Measurements from ENCODE around the gene MAGED2. TPM values are rescaled to one million over a fixed set of nuclear protein-coding genes. Genes with fewer than 3 reads are reported as not detected.
A peak's percentile ranks its signal among the peaks of the same experiment; 100 is the strongest.
"Not testable (repeated sequence)": the region's sequence is repeated elsewhere in the genome, so short reads cannot be mapped to it uniquely, and the experiment has no call there.

The MAGED2 gene
- 10 to 100 TPM; 64.4 to 78.0 (median 70.0) TPM for total RNA-seq

DNA sequence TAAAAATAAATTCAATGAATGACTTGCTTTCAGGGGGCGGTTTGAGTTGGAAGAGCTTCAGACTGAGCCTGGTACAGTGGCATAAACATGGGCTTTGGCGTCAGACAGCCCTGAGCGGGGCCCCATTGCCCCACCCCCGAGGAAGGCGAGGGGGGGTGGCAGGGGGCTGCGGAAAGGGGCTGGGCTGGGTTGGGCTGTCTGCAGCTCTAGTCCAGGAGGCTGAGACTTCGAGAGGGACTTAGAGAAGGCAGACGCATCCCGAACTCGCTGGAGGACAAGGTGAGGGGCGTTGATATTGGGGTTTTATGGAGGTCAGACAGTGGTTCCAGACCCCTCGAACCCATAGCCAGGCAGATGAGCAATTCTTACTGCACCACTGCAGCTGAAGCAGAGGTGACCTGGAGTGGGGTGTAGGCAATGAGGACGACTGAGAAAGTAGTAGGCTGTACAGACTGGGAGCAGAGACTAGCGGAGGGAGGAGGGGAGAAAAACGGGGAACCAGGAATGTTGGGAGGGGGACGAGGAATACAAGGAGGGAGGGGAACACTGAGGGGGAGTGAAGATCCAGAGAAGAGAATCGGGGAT lies at the start of gene MAGED2:
Gene MAGED2 (plus strand): TSS at position 222 of the 585 bp plus-strand sequence. CDS start 1,587 bp downstream, outside the sequence.
- 25% methylated on average over 17 of the region's 17 CpGs for WGBS
- DNase-seq (ENCODE audit: low spot score in 2 of 2) = no peak

DNA sequence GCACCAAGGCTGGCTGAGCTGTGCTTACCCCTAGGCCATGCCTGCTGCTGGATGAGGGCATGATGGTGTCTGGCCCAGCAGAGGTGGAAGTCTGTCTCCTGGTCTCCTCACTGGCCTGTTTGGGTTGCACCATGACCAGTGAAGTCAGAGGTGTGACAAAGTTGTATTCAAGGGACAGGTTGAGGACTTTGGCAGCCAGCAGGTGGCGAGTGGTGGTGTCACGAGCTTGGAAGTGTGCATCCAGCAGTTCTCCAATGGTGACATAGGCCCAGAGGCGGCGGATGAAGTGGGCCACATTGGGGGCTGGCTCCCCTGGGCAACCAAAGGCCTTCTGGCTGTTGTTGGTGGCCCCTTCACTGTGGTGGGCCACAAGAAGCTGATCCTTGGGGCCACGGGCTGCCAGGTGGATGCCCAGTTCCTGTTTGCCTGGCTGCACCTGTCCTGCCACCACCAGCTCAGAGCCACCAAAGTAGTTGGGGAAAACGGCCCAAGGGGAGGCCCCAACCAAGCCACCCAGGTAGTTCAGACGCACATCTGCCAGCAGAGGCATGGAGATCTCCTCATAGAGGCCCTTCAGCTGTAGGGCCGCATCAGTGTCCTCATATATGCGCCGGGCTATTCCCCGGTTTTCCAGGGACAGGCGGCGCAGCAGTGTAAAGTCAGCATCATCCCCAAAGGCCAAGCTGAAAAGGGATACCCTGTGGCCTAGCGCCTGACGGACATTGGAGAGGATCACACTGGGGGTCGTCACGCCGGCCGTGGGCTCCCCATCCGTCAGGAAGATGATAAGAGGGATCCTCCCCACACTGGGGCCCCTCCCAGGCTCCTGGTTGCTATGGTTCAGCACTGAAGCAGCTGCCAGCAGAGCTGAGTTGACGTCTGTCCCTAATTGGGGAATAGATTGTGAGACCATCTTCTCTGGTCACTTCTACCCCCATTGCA lies 49.2 kb upstream of the MAGED2 start:
- Histone ChIP-seq H3K9me3 (no peaks in the 10 kb centered on the region), H3K36me3 (no peaks in the 10 kb centered on the region), H3K4me3 (no peak overlapping the region), H3K27ac (no peak overlapping the region), H3K4me1 (no peaks in the 10 kb centered on the region), H3K27me3 (no peaks in the 10 kb centered on the region)
- WGBS = 84% methylated on average over 17 of the region's 21 CpGs
- no peak for DNase-seq (ENCODE audit: low spot score in 2 of 2)
- TF ChIP-seq, protein P1, sequence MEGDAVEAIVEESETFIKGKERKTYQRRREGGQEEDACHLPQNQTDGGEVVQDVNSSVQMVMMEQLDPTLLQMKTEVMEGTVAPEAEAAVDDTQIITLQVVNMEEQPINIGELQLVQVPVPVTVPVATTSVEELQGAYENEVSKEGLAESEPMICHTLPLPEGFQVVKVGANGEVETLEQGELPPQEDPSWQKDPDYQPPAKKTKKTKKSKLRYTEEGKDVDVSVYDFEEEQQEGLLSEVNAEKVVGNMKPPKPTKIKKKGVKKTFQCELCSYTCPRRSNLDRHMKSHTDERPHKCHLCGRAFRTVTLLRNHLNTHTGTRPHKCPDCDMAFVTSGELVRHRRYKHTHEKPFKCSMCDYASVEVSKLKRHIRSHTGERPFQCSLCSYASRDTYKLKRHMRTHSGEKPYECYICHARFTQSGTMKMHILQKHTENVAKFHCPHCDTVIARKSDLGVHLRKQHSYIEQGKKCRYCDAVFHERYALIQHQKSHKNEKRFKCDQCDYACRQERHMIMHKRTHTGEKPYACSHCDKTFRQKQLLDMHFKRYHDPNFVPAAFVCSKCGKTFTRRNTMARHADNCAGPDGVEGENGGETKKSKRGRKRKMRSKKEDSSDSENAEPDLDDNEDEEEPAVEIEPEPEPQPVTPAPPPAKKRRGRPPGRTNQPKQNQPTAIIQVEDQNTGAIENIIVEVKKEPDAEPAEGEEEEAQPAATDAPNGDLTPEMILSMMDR (IDR thresholded peaks at IDR 0.05) = no peak
- TF ChIP-seq POLR2A (IDR thresholded peaks at IDR 0.05) = no peak
- TF ChIP-seq POLR2AphosphoS5 (IDR thresholded peaks at IDR 0.05) = no peak

More for the DNA sequence above, at the start of gene MAGED2:
- Histone ChIP-seq H3K27ac (peak within 1 kb of the TSS; percentile 84), H3K36me3 (peaks cover 21% of the 10 kb centered on the region), H3K27me3 (no peaks in the 10 kb centered on the region), H3K4me1 (peaks cover 21% of the 10 kb centered on the region), H3K4me3 (peak within 1 kb of the TSS; percentile 72), H3K9me3 (no peaks in the 10 kb centered on the region)
- no peak for TF ChIP-seq POLR2A (IDR thresholded peaks at IDR 0.05)
- no peak for TF ChIP-seq EP300 (IDR thresholded peaks at IDR 0.05)
- TF ChIP-seq POLR2AphosphoS5 (IDR thresholded peaks at IDR 0.05) = no peak
- TF ChIP-seq, protein P1 (IDR thresholded peaks at IDR 0.05) = no peak

DNA sequence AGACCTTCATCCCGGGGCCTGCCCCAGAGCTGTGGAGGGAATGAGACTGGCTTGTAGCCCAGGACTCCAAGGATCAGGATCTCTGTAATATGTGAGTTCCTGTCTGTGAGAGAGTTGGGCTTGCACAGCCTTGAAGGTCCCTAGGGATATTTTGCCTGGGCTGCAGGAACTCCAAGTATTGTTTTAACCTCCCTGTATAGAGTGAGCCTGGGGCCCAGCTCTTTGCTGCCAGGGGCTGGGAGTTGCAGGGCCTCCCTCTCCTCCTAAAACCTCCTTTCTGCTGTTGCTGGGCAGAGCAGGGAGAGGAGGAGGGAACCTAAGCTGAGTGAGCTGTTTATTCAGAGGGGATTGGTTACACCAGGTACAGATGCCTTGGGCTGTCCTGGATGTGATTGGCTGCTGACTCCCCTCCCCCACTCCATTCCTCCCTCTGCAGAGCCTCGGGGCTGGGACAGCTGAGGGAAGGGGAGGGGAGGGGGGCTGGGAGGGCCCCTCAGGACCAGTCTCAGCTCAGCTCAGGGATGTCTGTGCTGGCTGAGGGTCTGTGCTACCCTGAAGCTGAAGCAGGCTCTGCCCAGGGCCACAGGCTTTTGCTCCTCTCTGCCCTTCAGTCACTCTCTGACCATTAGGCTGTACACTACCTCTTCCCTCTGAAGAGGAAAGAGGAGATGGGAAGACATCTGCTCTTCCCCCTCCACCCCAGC lies 33.0 kb upstream of the MAGED2 start:
- not testable (repeated sequence) for H3K4me3 ChIP-seq; H3K9me3 ChIP-seq; DNase-seq (ENCODE audit: low spot score in 2 of 2); H3K27ac ChIP-seq; H3K4me1 ChIP-seq; H3K27me3 ChIP-seq; H3K36me3 ChIP-seq
- WGBS = 53% methylated on average over 1 of the region's 2 CpGs

GRCh38 chrX:54776061-54776460 lies 31.5 kb upstream of the MAGED2 start:
- Histone ChIP-seq H3K27ac (no peak overlapping the region), H3K9me3 (no peaks in the 10 kb centered on the region), H3K36me3 (no peaks in the 10 kb centered on the region), H3K27me3 (no peaks in the 10 kb centered on the region), H3K4me1 (no peaks in the 10 kb centered on the region), H3K4me3 (no peak overlapping the region)
- 68% methylated on average over 6 of the region's 6 CpGs for WGBS
- TF ChIP-seq POLR2A (IDR thresholded peaks at IDR 0.05) = no peak
- no peak for TF ChIP-seq EP300 (IDR thresholded peaks at IDR 0.05)
- TF ChIP-seq, protein P1 (IDR thresholded peaks at IDR 0.05) = no peak
- no peak for TF ChIP-seq POLR2AphosphoS5 (IDR thresholded peaks at IDR 0.05)
- DNase-seq (ENCODE audit: low spot score in 2 of 2) = no peak

DNA sequence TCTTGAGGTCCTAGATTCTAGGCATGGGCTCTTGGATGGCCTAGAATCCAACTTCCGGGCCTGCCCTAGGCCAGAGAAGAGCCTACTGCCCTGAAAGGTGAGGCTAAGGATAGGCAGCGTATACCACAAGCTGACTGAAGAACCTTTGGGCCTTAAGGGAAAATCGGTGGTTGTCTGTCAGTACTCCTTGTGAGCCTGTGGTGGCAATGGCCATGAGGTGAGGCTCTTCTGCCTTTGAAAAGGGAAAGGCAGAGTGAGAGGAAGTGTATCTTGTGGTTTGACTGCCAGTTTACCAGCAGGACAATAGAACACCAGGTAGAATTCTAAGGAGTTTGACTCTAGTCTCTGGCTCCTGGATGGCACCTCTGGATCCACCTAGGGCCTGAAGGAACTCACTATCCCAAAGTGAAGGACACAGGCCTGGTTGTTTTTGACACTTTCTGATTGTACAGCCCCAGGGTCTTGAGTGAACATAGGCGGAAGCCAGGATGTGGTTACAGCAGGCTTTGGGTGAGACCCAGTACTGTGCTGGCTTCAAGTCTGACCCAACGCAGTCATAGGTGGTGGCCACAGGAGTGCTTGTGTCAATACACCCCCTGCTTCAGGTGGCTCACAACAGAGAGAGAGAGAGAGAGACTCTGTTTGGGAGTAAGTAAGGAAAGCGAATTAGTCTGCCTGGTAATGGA lies 30.4 kb upstream of the MAGED2 start:
- no peaks in the 10 kb centered on the region for H3K27me3 ChIP-seq
- H3K4me3 ChIP-seq = no peak overlapping the region
- no peaks in the 10 kb centered on the region for H3K9me3 ChIP-seq
- no peak for DNase-seq (ENCODE audit: low spot score in 2 of 2)
- 80% methylated on average over 6 of the region's 6 CpGs for WGBS
- TF ChIP-seq EP300 (IDR thresholded peaks at IDR 0.05) (no peak), POLR2A (IDR thresholded peaks at IDR 0.05) (no peak), POLR2AphosphoS5 (IDR thresholded peaks at IDR 0.05) (no peak)
- TF ChIP-seq, protein P1 (IDR thresholded peaks at IDR 0.05) = no peak
- H3K4me1 ChIP-seq = no peaks in the 10 kb centered on the region
- no peak overlapping the region for H3K27ac ChIP-seq
- no peaks in the 10 kb centered on the region for H3K36me3 ChIP-seq

Data from suprapubic skin (tissue), 4 donors.